ENCODE data around the gene AK1.

The AK1 gene

DNA sequence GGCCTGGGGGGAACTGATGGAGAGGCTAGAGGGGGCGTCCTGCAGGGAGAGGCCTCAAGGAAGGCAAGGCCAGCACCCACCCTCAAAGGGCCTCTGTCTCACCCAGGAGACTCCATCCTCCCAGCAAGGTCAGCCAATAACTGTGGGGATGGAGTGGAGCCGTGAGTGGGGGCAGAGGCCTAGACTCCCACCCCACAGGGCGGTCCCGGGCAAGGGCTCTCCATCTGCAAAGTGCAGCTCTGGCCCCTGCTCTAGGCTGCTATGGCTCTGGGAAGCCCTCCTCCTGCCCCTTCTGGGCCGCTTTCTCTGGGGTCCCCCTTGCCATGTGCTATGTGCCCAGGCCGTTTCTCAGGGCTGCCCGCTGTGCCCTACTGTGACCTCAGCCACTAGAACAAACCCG lies 60.7 kb downstream of the AK1 start:
- Histone ChIP-seq H3K9ac (peak overlapping the region in 6 of 11 experiments; percentile 5 to 56 (median 28); a peak in 6 of 22 replicates), H3K27ac (peak overlapping the region in 6 of 11 experiments; percentile 6 to 59 (median 22); a peak in 9 of 22 replicates), H3K36me3 (peaks cover 88 to 100% (median 98%) of the 10 kb centered on the region in 11 experiments)

More for the DNA sequence above, 60.7 kb downstream of the AK1 start:
- Histone ChIP-seq H3K27me3 (no peaks in the 10 kb centered on the region), H4K20me1 (peaks cover 36 to 91% (median 59%) of the 10 kb centered on the region in 11 experiments; a peak in 20 of 22 replicates), H3K4me3 (no peak overlapping the region), H3K9me3 (replicated peaks in 1 of 11) (no peaks in the 10 kb centered on the region), H3K4me2 (no peak overlapping the region), H3K4me1 (peaks cover 1 to 41% (median 17%) of the 10 kb centered on the region in 10 experiments; a peak in 16 of 20 replicates)
- TF ChIP-seq Cebpa-rat (IDR thresholded peaks at IDR 0.05) = no peak

All from BLaER1 treated with 17β-estradiol and CSF1 and Interleukin-3, amounts not matched to agents 10 nM and 100 nM (cell line).